ENCODE data around the gene TPST2.

GRCh38 chr22:26536056-26536761 lies 53.7 kb downstream of the TPST2 start:
- no peak for TF ChIP-seq ZBTB33 (IDR thresholded peaks at IDR 0.05; ENCODE audit: extremely low read depth, insufficient replicate concordance, low read length)
- TF ChIP-seq, protein P1, sequence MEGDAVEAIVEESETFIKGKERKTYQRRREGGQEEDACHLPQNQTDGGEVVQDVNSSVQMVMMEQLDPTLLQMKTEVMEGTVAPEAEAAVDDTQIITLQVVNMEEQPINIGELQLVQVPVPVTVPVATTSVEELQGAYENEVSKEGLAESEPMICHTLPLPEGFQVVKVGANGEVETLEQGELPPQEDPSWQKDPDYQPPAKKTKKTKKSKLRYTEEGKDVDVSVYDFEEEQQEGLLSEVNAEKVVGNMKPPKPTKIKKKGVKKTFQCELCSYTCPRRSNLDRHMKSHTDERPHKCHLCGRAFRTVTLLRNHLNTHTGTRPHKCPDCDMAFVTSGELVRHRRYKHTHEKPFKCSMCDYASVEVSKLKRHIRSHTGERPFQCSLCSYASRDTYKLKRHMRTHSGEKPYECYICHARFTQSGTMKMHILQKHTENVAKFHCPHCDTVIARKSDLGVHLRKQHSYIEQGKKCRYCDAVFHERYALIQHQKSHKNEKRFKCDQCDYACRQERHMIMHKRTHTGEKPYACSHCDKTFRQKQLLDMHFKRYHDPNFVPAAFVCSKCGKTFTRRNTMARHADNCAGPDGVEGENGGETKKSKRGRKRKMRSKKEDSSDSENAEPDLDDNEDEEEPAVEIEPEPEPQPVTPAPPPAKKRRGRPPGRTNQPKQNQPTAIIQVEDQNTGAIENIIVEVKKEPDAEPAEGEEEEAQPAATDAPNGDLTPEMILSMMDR (IDR thresholded peaks at IDR 0.05 in 2 of 3, conservative IDR thresholded peaks at IDR 0.05 in 1 of 3; ENCODE audit: borderline replicate concordance in 1 of 3, insufficient read depth in 1 of 3, low read depth in 2 of 3, low read length in 2 of 3): no peak
- TF ChIP-seq POLR2A (IDR thresholded peaks at IDR 0.05; ENCODE audit: borderline replicate concordance, extremely low read depth, insufficient read depth, insufficient read length): no peak
- TF ChIP-seq EZH2 (IDR thresholded peaks at IDR 0.05): no peak
- no peak for TF ChIP-seq CEBPB (IDR thresholded peaks at IDR 0.05; ENCODE audit: low read depth)
- TF ChIP-seq, protein P2, sequence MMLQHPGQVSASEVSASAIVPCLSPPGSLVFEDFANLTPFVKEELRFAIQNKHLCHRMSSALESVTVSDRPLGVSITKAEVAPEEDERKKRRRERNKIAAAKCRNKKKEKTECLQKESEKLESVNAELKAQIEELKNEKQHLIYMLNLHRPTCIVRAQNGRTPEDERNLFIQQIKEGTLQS (IDR thresholded peaks at IDR 0.05): no peak
- TF ChIP-seq ELF1 (IDR thresholded peaks at IDR 0.05; ENCODE audit: borderline replicate concordance, low read depth): no peak
- TF ChIP-seq, protein P3, sequence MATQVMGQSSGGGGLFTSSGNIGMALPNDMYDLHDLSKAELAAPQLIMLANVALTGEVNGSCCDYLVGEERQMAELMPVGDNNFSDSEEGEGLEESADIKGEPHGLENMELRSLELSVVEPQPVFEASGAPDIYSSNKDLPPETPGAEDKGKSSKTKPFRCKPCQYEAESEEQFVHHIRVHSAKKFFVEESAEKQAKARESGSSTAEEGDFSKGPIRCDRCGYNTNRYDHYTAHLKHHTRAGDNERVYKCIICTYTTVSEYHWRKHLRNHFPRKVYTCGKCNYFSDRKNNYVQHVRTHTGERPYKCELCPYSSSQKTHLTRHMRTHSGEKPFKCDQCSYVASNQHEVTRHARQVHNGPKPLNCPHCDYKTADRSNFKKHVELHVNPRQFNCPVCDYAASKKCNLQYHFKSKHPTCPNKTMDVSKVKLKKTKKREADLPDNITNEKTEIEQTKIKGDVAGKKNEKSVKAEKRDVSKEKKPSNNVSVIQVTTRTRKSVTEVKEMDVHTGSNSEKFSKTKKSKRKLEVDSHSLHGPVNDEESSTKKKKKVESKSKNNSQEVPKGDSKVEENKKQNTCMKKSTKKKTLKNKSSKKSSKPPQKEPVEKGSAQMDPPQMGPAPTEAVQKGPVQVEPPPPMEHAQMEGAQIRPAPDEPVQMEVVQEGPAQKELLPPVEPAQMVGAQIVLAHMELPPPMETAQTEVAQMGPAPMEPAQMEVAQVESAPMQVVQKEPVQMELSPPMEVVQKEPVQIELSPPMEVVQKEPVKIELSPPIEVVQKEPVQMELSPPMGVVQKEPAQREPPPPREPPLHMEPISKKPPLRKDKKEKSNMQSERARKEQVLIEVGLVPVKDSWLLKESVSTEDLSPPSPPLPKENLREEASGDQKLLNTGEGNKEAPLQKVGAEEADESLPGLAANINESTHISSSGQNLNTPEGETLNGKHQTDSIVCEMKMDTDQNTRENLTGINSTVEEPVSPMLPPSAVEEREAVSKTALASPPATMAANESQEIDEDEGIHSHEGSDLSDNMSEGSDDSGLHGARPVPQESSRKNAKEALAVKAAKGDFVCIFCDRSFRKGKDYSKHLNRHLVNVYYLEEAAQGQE (IDR thresholded peaks at IDR 0.05; ENCODE audit: low read depth): no peak
- no peak for TF ChIP-seq SIN3A (IDR thresholded peaks at IDR 0.05; ENCODE audit: low read depth)

Data from HCT116 (cell line).